ENCODE data around the gene ZDHHC3. TPM values are rescaled to one million over a fixed set of nuclear protein-coding genes. Genes with fewer than 3 reads are reported as not detected.

Gene ZDHHC3
- total and polyA plus RNA-seq, 2 donors (not counting 1 experiment from before 2014, with no cell fraction given) = 37.2 to 52.6 TPM

DNA sequence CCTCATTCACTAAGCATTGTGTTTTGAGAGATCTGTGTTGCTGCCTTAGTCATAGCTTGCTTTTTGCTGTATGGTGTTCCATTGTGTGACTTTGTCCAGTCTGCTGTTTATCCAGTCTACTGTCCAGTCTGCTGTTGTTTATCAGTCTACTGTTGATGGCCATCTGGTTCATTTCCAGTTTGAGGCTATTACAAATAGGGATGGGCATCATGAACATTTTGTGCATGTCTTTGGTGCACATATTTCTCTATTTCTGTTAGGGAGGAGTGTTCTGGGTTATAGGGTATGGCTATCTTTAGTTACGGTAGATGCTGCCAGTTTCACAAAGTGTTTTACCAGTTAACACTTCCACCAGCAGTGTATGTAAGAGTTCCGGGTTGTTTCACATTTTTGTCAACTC, 27.9 kb upstream of the ZDHHC3 start:
- Mint-ChIP-seq H3K4me3 (no peak overlapping the region), H3K27me3 (no peaks in the 10 kb centered on the region), H3K4me1 (no peaks in the 10 kb centered on the region), H3K27ac (no peak overlapping the region), H3K9me3 (ENCODE audit: insufficient read depth) (no peaks in the 10 kb centered on the region)
- ChIA-PET POLR2A (no interaction called here), CTCF (no interaction called here)
- Histone ChIP-seq H3K4me1 (ENCODE audit: control insufficient read depth in 2 of 2, insufficient read depth in 2 of 2, low read length in 2 of 2) (no peaks in the 10 kb centered on the region), H3K9me3 (ENCODE audit: control extremely low read depth in 1 of 3, control insufficient read depth in 2 of 3, insufficient read depth in 1 of 3, low read length in 2 of 3) (no peaks in the 10 kb centered on the region), H3K27me3 (replicated peaks in 1 of 4; ENCODE audit: control extremely low read depth in 1 of 4, control insufficient read depth in 3 of 4, insufficient read depth in 4 of 4, low read length in 3 of 4) (no peaks in the 10 kb centered on the region), H3K36me3 (replicated peaks in 1 of 2; ENCODE audit: control extremely low read depth in 1 of 2, control insufficient read depth in 1 of 2, extremely low read depth in 1 of 2, insufficient read depth in 2 of 2, low read length in 1 of 2) (peaks cover 11 to 65% of the 10 kb centered on the region in 2 experiments), H3K9ac (ENCODE audit: low read length) (no peak overlapping the region), H4K20me1 (ENCODE audit: control insufficient read depth, insufficient read depth, low read length, poor library complexity, severe bottlenecking) (no peaks in the 10 kb centered on the region), H2AFZ (ENCODE audit: insufficient read depth, low read depth, low read length, poor library complexity, severe bottlenecking) (no peak overlapping the region), H3K4me3 (ENCODE audit: control extremely low read depth in 1 of 5, extremely low read depth in 1 of 5, insufficient read depth in 1 of 5, low read depth in 2 of 5, low read length in 4 of 5) (no peak overlapping the region), H3K4me2 (replicated peaks; ENCODE audit: low read depth, low read length, poor library complexity, severe bottlenecking) (no peak overlapping the region), H3K27ac (ENCODE audit: low read length in 2 of 2) (no peak overlapping the region), H3K79me2 (ENCODE audit: control insufficient read depth, insufficient read depth, low read length) (no peaks in the 10 kb centered on the region)
- TF ChIP-seq EZH2 (IDR thresholded peaks at IDR 0.05; ENCODE audit: borderline replicate concordance, insufficient read depth, low read depth, low read length, poor library complexity, severe bottlenecking) = no peak
- TF ChIP-seq, protein P1, sequence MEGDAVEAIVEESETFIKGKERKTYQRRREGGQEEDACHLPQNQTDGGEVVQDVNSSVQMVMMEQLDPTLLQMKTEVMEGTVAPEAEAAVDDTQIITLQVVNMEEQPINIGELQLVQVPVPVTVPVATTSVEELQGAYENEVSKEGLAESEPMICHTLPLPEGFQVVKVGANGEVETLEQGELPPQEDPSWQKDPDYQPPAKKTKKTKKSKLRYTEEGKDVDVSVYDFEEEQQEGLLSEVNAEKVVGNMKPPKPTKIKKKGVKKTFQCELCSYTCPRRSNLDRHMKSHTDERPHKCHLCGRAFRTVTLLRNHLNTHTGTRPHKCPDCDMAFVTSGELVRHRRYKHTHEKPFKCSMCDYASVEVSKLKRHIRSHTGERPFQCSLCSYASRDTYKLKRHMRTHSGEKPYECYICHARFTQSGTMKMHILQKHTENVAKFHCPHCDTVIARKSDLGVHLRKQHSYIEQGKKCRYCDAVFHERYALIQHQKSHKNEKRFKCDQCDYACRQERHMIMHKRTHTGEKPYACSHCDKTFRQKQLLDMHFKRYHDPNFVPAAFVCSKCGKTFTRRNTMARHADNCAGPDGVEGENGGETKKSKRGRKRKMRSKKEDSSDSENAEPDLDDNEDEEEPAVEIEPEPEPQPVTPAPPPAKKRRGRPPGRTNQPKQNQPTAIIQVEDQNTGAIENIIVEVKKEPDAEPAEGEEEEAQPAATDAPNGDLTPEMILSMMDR (IDR thresholded peaks at IDR 0.05) = no peak
- WGBS (ENCODE audit: insufficient coverage) = 67% methylated on average over 1 of the region's 2 CpGs
- intact Hi-C loops (cut with micrococcal nuclease) = no loop called here
- no peak for DNase-seq
- no peak for ATAC-seq (ENCODE audit: low read depth)

DNA sequence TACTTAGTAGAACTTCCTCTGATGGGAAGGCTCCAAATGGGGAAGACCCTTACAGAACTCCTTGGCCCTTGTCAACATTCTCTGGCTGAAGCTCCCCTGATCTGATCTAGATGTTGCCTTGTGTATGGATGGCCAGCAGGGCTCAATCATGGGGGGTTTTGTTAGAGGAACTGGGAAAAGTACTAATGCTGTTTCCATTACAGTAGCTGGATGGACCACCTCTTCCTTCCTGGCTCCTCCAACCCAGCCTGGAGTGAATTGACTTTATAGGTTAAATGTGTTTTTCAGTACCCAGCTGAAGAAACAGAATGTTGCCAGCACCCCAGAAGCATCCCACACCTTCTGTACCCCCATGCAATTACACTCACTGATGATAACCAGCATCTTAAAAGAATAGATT, 27.4 kb upstream of the ZDHHC3 start:
- H3K9me3 Mint-ChIP-seq (ENCODE audit: insufficient read depth) = no peaks in the 10 kb centered on the region
- no peak overlapping the region for H3K27ac Mint-ChIP-seq
- Histone ChIP-seq H3K4me3 (ENCODE audit: control extremely low read depth in 1 of 5, extremely low read depth in 1 of 5, insufficient read depth in 1 of 5, low read depth in 2 of 5, low read length in 4 of 5) (no peak overlapping the region), H3K9ac (ENCODE audit: low read length) (no peak overlapping the region), H3K27ac (ENCODE audit: low read length in 2 of 2) (no peak overlapping the region), H3K4me1 (ENCODE audit: control insufficient read depth in 2 of 2, insufficient read depth in 2 of 2, low read length in 2 of 2) (no peaks in the 10 kb centered on the region), H4K20me1 (ENCODE audit: control insufficient read depth, insufficient read depth, low read length, poor library complexity, severe bottlenecking) (no peaks in the 10 kb centered on the region), H3K4me2 (replicated peaks; ENCODE audit: low read depth, low read length, poor library complexity, severe bottlenecking) (no peak overlapping the region), H3K36me3 (replicated peaks in 1 of 2; ENCODE audit: control extremely low read depth in 1 of 2, control insufficient read depth in 1 of 2, extremely low read depth in 1 of 2, insufficient read depth in 2 of 2, low read length in 1 of 2) (peaks cover 11 to 63% of the 10 kb centered on the region in 2 experiments), H2AFZ (ENCODE audit: insufficient read depth, low read depth, low read length, poor library complexity, severe bottlenecking) (no peak overlapping the region), H3K27me3 (replicated peaks in 1 of 4; ENCODE audit: control extremely low read depth in 1 of 4, control insufficient read depth in 3 of 4, insufficient read depth in 4 of 4, low read length in 3 of 4) (no peaks in the 10 kb centered on the region), H3K9me3 (ENCODE audit: control extremely low read depth in 1 of 3, control insufficient read depth in 2 of 3, insufficient read depth in 1 of 3, low read length in 2 of 3) (no peaks in the 10 kb centered on the region), H3K79me2 (ENCODE audit: control insufficient read depth, insufficient read depth, low read length) (no peaks in the 10 kb centered on the region)
- ATAC-seq (ENCODE audit: low read depth) (no peak), DNase-seq (no peak)
- ChIA-PET CTCF (no interaction called here), POLR2A (no interaction called here)
- no peaks in the 10 kb centered on the region for H3K27me3 Mint-ChIP-seq
- no peaks in the 10 kb centered on the region for H3K4me1 Mint-ChIP-seq
- TF ChIP-seq, protein P1 (IDR thresholded peaks at IDR 0.05) = no peak
- TF ChIP-seq EZH2 (IDR thresholded peaks at IDR 0.05; ENCODE audit: borderline replicate concordance, insufficient read depth, low read depth, low read length, poor library complexity, severe bottlenecking) = no peak
- H3K4me3 Mint-ChIP-seq = no peak overlapping the region
- intact Hi-C loops (cut with micrococcal nuclease) = no loop called here
